HEK293 (cell line): ENCODE results near the gene SMYD1.

ENCODE experiments used
- AEBP2 ChIP-seq: fragments of 450-650 bp; formaldehyde crosslinking; IDR thresholded peaks from 2 replicates; pipeline ENCODE4 v1.5.1; 2016; ENCODE audit warnings: missing biosample characterization, missing genetic modification characterization, borderline replicate concordance
- CTCF ChIP-seq: fragments of 450-650 bp; formaldehyde crosslinking; IDR thresholded peaks from 2 replicates; pipeline ENCODE4 v1.5.1; 2016; ENCODE audit warnings: missing biosample characterization, missing genetic modification characterization
- HOXC10 ChIP-seq: sonication (generic); formaldehyde crosslinking; IDR thresholded peaks from 2 replicates; pipeline ENCODE4 v1.8.1; 2023; ENCODE audit warnings: mild to moderate bottlenecking, missing genetic modification reagents
- ZBTB44 ChIP-seq: fragments of 450-650 bp; IDR thresholded peaks from 2 replicates; pipeline ENCODE4 v1.5.1; 2018; ENCODE audit warnings: missing biosample characterization, mild to moderate bottlenecking, missing genetic modification characterization

- TF ChIP-seq CTCF (tag by site-specific recombination) (no peak), AEBP2 (tag by site-specific recombination) (no peak), ZBTB44 (tag by site-specific recombination) (no peak), HOXC10 (CRISPR knock-in tag) (no peak)
Measured at GRCh38 chr2:88160517-88160916, 92.9 kb downstream of the SMYD1 start.
